ENCODE results near the gene BLOC1S5.
"Not testable (repeated sequence)": the region's sequence is repeated elsewhere in the genome, so short reads cannot be mapped to it uniquely, and the experiment has no call there.

Gene BLOC1S5

DNA sequence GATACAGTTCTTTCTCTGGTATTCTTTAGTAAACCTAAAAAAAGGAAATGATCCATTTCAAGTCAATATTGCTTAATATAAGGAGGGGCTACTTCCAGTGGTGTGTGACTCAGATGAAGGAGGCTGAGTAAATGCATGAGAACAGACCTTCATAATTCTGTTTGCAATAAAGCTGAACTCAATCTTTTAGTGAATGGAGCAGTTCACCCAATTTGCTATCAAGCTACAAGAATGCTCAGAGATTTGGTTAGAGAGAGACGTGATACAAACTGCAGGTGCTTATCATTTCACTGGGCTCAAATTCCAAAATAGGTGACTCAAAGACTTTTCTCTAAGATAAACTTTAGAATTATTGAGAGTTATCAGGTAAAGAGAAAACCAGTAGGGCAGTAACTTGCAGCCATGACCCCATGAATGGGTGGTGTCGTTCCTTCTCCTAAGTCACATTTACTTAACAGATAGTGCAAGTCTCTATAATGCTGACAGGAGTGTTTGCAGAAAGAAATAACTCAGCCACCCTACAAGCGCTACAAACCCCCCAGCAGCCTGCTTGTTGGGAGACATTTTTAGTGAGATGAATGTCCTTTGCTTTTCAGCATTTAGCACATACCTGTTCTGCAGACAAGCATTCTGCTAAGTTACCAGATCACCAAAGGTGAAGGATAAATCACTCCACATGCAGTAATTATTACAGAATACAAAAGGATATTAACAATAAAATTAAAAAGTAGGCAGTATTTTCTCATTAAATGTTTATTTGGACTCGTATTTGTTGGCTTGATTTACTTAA is 16.4 kb upstream of the BLOC1S5 start:
- DNase-seq (ENCODE audit: low read depth): peak; percentile 84

DNA sequence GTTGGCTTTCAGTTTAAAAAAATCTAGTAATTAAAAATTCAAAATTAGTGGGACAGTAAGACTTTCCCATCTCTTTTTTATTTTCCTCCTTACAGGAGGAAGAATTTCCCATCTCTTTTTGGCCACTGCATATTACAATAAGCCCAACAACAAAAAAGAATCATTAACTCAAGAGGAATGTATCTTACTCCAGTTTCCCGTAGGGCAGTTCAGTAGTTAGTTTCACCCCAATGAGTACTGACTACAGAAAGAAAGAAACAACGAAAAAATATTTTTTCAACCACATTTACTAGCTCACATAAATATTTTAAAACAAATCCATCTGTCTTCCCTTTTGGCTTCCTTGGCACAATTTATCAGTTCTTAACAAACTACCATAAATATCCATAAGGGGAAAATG is 14.9 kb upstream of the BLOC1S5 start:
- no peak for DNase-seq (ENCODE audit: low read depth)

DNA sequence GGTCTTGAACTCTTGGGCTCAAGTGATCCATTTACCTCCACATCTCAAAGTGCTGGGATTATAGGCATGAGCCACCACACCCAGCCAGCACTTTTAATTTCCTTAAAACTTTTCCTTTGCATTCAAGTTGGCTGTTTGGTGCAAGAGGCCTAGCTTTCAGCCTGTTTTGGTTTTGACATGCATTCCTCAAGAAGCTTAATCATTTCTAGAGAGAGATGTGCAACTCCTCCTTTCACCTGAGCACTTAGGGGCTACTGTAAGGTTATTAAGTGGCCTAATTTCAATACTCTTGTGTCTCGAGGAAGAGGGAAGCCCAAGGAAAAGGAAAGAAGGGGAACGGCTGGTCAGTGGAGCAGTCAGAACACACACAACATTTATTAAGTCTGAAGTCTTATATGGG is 13.8 kb upstream of the BLOC1S5 start:
- no peak for DNase-seq (ENCODE audit: low read depth)

DNA sequence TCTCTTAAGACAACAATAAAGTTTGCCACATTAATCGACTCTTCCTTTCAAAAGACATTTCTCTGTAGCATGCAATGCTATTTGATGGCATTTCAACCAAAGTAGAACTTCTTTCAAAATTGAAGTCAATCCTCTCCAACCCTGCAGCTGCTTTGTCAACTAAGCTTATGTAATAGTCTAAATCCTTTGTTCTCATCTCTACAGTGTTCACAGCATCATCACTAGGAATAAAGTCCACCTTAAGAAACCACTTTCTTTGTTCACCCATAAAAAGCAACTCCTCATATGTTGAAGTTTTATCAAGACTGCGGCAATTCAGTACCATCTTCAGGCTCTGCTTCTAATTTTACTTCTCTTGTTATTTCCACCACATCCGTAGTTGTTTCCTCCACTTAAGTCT is 11.5 kb upstream of the BLOC1S5 start:
- no peak for DNase-seq (ENCODE audit: low read depth)

DNA sequence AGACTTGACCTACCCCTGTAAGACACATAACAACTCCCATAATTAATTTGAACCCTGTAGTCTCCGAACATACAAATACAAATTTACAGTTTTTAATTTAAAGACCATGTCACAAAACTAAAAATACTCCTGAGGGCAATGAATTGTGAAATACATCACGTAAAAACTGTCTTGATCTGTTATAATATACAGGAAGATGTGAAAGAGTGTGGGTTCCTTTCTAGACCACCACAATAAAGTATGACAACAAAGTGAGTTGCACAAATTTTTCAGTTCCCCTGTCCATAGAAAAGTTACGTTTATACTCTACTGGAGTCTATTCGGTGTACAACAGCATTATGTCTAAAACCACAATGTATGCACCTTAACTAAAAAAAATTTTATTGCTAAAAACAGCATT is 11.0 kb upstream of the BLOC1S5 start:
- DNase-seq (ENCODE audit: low read depth): no peak

DNA sequence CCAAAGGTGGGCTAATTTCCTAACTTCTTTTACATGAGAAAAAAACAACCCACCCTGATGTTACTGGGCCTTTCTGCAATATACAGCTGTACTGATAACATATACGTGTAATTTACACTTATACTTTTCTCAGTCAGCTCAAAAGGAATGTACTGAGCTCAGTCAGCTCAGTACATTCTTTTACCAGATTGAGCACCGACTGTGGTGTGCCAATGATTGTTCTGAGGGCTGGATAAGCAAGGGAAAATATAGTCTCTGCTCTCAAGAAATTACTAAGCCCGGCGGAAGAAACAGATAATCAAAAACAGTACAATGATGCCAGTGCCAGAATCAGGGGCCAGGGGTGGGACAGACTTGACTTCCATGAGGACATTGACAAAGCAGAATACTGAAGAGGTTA is 10.0 kb upstream of the BLOC1S5 start:
- peak; percentile 53 for DNase-seq (ENCODE audit: low read depth)

DNA sequence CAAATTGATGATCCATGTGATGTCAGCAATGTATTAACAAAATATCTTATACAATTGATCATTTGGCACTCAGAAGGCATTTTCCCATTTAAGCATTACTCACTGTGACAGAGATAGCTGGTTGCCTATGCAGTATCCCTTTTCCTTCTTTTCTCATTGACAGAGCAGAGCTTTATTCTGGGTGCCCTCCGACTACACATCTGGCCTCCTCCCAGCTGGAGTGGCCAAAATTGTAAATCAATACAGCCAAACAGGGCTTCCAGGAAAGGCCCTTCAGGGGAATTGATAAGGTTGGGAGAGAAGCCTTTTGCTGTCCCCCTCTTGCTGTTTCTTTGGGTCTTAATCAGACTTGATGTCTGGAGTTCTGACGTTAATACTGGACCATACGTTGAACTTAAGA is 9.6 kb upstream of the BLOC1S5 start:
- no peak for DNase-seq (ENCODE audit: low read depth)

DNA sequence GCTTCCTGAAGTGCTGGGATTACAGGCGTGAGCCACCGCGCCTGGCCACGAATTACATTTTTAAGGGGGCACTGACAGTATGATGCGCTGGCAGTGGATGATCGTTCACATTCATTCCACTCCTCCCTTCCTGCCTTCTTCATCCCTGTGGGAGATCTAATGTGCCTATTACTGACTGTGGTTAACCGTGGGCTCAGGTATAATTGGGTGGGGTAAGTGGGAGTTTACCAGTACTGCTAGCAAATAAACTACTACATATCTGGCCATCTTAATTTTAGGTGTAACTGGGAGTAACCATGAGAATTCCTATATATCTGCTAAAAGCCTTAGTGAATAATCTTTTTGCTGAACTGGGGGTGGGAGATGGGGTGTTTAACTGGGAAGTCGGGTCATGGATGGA is 6.5 kb upstream of the BLOC1S5 start:
- no peak for DNase-seq (ENCODE audit: low read depth)

DNA sequence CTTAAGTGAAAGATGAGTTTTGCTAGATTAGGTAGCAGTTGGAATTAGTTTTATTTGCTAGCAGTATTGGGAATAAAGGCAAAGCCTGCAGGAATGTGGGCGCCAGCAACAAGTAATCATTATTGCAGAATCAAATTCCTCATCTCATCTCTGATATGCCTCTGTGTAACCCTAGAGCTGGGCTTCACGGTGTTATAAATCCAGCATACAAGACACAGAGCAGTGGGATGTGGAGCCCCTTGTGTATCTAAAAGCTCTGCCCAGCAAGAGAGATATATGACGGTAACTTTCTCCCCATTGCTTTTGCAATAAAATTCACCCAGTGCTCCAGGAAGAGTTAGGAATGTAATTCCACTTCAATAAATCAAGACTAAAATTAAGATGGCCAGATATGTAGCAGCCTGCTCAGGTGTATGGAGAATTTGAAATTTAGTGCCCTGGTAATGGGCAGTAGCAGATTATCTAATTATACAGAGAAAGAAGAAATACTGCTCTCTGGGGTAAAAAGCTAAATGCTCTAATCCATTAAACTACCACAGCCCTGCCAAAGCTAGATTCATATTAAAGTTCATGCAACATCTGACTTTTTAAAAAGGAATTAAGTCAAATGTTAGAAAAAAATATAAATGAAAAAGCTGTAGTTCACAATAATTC is 5.6 kb upstream of the BLOC1S5 start:
- DNase-seq (ENCODE audit: low read depth): no peak

DNA sequence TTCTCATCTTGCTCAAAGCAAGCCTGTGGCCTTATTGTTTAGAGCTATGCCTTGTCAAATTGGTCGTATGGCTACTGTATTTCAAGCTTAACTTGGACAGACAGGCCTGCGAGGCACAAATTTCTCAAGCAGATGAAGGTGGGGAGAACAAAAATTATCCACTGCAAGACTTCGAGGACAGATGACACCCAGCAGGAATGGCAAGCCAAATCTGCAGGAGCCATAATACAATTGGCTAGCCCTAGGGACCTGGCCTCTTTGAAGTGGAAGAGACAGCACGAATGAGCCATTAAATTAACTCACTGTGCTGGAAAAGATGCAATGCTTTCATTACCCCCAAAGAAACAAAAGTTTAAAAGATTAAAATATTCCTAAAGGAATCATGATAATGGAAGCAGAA is 5.0 kb upstream of the BLOC1S5 start:
- no peak for DNase-seq (ENCODE audit: low read depth)

DNA sequence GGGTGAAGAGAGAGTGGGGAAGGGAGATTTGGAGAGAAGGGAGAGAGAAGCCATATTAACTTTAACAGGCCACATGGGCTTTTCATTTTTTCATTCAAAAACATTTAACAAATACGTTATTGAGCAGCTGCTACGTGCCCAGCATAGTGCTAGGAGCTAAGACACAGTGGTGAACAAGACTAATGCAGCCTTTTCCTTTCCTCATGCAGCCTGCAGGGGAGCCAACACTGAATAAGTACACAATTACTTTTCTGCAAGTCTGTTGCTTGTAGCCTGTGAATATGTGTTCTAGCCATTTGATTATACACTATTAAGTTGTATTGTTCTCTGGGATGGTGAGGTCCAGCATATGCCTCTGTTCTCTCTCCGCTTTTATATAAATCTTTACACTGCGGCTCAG is 1.9 kb upstream of the BLOC1S5 start:
- no peak for DNase-seq (ENCODE audit: low read depth)

DNA sequence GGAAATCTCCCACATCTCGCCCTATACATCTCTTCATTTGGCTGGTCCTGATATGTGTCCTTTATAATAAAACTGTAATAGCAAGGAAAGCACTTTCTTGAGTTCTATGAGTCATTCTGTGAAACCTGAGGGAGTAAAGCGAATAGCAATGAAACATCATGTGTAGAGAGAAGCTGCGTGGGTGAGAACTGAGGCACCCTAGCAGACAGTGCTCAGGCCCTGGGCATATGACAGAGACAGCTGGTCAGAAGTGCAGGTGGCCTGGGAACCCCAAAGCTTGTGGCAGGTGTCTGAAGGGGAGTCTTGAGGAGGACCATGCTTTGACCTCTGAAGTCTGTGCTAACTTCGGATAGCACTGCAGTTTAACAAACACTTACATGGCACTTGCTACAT is 1.3 kb upstream of the BLOC1S5 start:
- no peak for DNase-seq (ENCODE audit: low read depth)

DNA sequence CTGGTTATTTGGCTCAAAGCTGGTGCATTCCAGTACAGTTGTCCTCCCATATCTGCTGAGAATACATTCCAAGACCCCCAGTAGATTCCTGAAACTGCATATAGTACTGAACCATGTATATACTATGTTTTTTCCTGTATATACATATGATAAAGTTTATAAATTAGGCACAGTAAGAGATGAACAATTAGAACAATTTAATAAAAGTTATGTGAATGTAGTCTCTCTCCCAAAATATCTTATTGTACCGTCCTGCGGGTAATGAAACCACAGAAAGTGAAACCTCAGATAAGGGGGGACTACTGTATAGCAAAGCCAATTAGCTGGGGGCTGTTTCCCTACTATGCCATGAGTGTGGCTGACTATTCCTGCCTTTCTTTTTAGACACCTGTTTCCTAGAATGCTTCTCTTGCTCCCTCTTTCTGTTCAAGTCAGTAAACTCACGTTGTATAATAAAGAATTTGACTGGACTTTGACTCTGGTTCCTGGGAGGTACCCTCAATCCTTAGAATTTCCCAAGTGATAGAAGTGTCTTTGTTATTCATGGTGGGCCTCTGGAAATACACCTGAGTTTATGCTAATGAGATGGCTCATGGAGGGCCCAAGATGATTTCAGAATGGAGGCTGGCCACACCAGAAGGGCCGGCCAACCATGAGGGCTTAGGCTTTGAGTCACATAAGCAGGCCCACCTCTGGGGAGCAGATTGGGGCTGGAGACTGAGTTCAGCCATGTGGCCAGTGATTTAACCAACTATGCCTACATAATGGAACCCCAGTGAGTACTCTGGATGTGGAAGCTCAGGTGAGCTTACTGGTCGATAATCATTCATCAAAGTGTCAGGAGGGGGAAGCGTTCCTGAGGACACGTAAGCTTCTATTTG is 689 bp upstream of the BLOC1S5 start:
- no peak for DNase-seq (ENCODE audit: low read depth)

DNA sequence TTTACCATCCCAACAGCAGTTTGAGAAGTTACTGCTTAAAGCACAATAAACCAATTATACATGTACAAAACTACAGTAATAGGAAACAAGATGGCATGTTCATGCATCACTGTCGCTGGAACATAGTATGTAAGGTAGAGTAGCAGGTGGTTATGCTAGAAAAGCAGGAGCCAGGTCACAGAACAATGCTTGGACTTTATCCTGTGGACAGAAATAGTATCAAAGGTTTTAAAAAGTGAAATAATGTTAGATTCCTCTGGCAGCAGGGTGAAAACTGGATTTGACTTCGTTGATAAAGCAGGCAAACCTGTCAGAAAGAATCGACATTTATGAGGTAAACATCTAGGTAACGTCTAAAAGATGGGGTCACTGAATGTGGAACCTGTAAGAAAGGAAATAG is 2.5 kb downstream of the BLOC1S5 start:
- DNase-seq (ENCODE audit: low read depth): no peak

DNA sequence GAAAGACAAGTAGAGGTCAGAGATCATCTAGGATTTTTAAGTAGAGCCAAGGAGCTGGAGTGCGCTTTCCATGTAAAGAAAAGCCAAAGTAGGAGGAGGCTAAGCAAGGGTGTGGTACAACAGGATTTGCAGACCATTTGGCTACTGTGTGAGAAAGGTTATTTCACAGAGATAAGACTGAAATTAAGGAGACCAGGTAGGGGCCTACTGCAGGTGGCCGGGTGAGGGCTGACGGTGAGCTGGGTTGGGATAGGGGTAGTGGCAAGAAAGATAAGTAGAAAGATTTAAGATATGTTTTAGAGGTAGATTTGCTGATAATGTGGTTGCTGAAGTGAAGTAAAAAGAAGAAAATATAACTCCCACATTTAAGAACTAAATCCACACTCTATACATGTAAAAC is 3.8 kb downstream of the BLOC1S5 start:
- no peak for DNase-seq (ENCODE audit: low read depth)

DNA sequence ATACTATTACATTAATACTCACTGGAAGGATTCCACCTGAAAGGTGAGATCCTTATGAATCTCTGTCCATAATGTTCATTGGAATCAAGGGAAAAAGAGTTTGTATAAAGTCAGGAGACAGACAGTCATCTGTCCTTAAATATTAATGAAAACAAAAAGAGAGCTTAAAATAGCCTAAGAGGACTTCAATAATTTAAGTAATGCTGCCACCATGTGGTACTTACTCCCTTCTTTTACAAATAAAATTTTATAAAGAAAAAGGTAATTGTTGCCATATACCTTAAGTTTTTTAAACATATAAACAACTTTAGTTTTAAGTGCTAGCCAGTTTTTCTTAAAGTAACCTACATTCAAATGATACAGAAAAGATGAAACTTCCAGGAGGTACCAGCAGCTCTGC is 5.1 kb downstream of the BLOC1S5 start:
- DNase-seq (ENCODE audit: low read depth): peak; percentile 60

DNA sequence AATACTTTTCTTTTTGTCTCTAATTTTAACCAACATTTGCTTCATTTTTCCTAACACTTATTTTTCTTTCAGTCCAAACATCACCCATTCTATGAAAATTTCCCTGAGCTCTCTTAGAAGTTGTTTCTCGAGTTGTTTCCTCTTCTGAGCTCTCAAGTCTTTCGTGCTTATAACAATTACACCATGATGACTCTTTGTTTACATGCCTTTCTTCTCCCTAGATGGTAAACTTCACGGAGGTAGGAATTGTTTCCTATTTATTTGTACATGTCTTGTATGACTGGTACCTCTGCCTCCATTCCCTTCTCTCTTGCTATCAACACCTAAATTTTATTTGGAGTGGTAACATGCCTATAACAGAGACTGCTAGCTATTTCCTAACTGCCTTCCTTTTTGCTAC is 6.4 kb downstream of the BLOC1S5 start:
- DNase-seq (ENCODE audit: low read depth): peak; percentile 31

DNA sequence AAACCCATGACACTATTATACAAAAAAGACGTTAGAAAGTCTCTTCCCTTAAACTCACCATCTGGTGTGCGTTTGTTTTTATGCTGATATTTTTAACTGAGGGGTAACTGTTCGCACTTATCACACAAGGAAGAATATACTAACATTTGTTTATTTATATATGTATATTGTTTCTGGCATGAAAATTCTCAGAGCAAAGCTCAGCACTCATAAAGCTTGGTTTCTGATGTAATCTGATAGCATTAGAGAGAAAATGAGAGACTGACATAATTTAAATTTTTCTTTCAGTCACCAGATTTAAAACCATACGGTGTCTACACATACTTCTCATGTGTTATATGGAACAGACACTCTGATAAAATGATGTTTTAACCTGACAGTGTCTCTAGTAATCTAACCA is 6.9 kb downstream of the BLOC1S5 start:
- DNase-seq (ENCODE audit: low read depth): peak; percentile 54

DNA sequence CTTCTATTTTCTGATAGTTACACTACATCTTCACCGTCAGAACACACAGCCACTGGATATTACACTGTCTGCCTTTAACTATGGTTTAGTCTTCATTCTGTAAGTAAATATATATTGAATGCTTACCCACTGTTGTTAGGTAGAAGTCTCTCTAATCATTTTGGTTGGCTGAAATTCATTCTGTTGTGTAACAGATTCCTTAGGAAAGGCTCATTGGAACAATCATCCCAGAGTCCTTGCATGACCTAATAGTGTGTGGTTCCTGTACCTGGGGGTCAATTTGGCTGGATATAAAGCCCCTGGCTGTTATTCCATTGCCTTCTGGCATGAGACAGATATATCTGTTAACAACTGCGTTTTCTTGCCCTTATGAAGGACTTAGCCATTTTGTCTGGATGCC is 9.9 kb downstream of the BLOC1S5 start:
- peak; percentile 66 for DNase-seq (ENCODE audit: low read depth)

DNA sequence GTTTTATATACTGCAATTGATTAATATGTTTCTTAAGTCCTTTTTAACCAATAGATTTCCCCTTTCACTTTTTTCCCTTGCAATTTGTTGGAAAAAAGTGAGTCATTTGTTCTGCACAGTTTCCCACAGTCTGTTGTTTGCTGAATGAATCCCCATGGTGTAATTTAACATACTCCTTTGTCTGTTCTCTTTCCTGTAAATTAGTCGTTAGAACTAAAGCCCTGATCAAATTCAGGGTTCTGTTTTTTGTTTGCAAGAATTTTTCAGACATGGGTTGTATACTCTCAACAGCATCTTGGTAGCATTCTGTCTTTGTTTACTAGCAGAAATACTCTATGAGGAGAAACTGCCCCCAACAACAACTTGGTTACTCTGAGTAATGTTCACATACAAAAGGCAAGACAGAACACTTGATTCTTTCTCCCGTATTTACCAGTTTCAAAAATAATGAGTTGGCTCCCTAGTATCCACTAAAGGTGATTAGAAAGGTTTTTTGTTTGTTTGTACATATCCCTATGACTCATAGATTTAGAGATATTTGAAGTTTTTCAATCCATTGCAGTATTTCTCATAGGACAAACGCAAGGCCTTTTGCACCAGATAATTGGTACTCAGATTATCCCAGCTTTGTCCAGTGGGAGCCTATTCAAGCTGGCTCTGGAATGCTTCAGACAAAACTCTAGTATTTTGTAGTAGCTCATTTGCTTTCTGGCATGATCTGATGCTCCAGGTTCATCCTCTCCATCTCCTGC is 16.5 kb downstream of the BLOC1S5 start:
- DNase-seq (ENCODE audit: low read depth): peak; percentile 83

DNA sequence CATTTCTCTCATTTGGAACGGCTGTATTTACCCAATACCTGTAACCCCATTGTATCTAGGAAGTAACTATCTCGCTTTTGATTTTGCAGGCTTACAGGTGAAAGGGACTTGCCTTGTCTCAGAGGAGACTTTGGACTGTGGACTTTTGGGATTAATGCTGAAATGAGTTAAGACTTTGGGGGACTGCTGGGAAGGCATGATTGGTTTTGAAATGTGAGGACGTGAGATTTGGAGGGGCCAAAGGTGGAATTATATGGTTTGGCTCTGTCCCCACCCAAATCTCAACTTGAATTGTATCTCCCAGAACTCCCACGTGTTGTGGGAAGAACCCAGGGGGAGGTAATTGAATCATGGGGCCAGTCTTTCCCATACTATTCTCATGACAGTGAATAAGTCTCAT is 18.4 kb downstream of the BLOC1S5 start:
- not testable (repeated sequence) for DNase-seq (ENCODE audit: low read depth)

DNA sequence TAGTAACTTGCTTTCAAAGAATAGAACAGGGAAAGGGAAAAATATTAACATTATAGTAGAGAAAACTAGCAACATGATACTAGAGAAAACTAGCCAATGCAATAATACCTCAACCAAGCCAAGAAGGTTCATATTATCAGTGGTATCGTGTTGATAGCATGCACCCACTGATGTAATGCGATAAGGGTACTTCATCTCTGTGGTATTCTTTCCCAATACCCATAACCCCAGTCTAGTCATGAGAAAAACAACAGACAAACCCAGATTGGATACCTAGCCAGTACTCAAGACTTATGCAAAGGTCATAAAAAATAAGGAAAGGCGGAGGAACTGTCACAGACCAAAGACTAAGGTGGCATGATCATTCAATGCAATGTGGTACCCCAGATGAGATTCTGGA is 21.0 kb downstream of the BLOC1S5 start:
- DNase-seq (ENCODE audit: low read depth): peak; percentile 75
